ENCODE results near the gene GJB1. TPM values are rescaled to one million over a fixed set of nuclear protein-coding genes. Genes with fewer than 3 reads are reported as not detected.

GJB1 gene
- polyA plus RNA-seq, 3 donors = not detected

DNA sequence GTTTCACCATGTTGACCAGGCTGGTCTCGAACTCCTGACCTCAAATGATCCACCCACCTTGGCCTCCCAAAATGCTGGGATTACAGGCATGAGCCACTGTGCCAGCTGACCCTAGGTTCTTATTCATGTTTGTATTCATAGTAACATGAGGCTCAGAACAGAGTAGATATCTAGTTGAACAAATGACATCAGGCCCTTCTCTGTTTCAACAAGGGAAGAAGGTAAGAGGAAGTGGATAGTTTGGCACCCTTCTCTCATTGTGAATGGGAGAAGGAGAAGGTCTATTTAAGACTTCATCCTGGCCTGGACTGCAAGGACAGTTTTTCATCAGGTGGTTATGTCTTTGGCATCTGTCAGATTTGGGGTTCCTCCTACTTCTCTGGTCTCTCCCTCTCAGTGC is 13.8 kb downstream of the GJB1 start:
- no peaks in the 10 kb centered on the region for H4K20me1 ChIP-seq (ENCODE audit: insufficient read depth, low read length)
- intact Hi-C loops (cut with micrococcal nuclease) = no loop called here
- peaks cover 15 to 22% of the 10 kb centered on the region in 2 donors for H3K36me3 ChIP-seq (replicated peaks in 1 of 2; ENCODE audit: control insufficient read depth in 1 of 2, insufficient read depth in 2 of 2, low read length in 2 of 2)
- no peak overlapping the region for H3K4me3 Mint-ChIP-seq
- no peak overlapping the region for H3K4me2 ChIP-seq (replicated peaks; ENCODE audit: extremely low read depth, low read length, poor library complexity, severe bottlenecking)
- H3K27me3 ChIP-seq (ENCODE audit: control insufficient read depth in 2 of 2, insufficient read depth in 2 of 2, low read length in 2 of 2) = no peaks in the 10 kb centered on the region
- peak overlapping the region in 1 of 7 donors; percentile 1 for H3K27ac Mint-ChIP-seq
- peaks cover 23 to 24% of the 10 kb centered on the region in 2 donors for H3K36me3 Mint-ChIP-seq
- TF ChIP-seq, protein P1, sequence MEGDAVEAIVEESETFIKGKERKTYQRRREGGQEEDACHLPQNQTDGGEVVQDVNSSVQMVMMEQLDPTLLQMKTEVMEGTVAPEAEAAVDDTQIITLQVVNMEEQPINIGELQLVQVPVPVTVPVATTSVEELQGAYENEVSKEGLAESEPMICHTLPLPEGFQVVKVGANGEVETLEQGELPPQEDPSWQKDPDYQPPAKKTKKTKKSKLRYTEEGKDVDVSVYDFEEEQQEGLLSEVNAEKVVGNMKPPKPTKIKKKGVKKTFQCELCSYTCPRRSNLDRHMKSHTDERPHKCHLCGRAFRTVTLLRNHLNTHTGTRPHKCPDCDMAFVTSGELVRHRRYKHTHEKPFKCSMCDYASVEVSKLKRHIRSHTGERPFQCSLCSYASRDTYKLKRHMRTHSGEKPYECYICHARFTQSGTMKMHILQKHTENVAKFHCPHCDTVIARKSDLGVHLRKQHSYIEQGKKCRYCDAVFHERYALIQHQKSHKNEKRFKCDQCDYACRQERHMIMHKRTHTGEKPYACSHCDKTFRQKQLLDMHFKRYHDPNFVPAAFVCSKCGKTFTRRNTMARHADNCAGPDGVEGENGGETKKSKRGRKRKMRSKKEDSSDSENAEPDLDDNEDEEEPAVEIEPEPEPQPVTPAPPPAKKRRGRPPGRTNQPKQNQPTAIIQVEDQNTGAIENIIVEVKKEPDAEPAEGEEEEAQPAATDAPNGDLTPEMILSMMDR (IDR thresholded peaks at IDR 0.05) = no peak
- H3K4me1 Mint-ChIP-seq = peaks cover 16% of the 10 kb centered on the region
- no peaks in the 10 kb centered on the region for H3K9me3 ChIP-seq (replicated peaks in 1 of 2; ENCODE audit: control insufficient read depth in 1 of 2, insufficient read depth in 1 of 2, low read length in 2 of 2)
- H3K27ac ChIP-seq (ENCODE audit: low read depth in 1 of 2, low read length in 2 of 2) = no peak overlapping the region
- DNase-seq = no peak
- no peak overlapping the region for H3K9ac ChIP-seq (ENCODE audit: insufficient read depth, low read length, poor library complexity, severe bottlenecking)
- H3K9me3 Mint-ChIP-seq = peaks cover 0 to 5% (median 0%) of the 10 kb centered on the region in 7 donors
- no CpG with 5 or more reads among the region's 1 CpG for whole genome bisulfite sequencing (ENCODE audit: insufficient coverage)
- no peaks in the 10 kb centered on the region for H3K79me2 ChIP-seq (ENCODE audit: insufficient read depth, low read length)
- no peak overlapping the region for H3K4me3 ChIP-seq (replicated peaks in 1 of 3; ENCODE audit: low read depth in 2 of 3, low read length in 3 of 3)
- H3K4me1 ChIP-seq (ENCODE audit: control insufficient read depth in 1 of 2, insufficient read depth in 2 of 2, low read length in 2 of 2) = peaks cover 6 to 7% of the 10 kb centered on the region in 2 donors
- H2AFZ ChIP-seq (ENCODE audit: insufficient read depth, low read depth, low read length, poor library complexity, severe bottlenecking) = no peak overlapping the region
- peaks cover 0 to 2% (median 0%) of the 10 kb centered on the region in 3 donors for H3K27me3 Mint-ChIP-seq (ENCODE audit: low read depth in 3 of 3)

DNA sequence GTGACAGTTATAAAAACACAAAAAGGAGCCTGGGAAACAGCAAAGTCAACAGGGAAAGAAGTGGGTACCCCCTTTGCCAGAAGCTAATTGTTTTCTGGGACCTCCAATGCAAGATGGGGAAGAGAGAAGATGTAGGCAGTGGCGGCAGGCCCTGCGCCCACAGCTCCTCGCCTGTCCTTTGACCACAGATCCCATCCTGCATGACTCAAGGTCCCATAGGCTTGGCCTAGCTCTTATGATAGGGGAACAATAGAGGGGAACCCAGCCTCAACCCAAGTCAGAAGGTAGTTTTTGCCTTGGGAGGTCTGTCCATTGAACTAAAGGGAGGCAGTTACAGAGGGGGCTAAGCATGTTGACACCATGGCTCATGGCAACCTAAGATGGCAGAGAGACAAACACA is 16.8 kb downstream of the GJB1 start:
- no peaks in the 10 kb centered on the region for H3K9me3 ChIP-seq (replicated peaks in 1 of 2; ENCODE audit: control insufficient read depth in 1 of 2, insufficient read depth in 1 of 2, low read length in 2 of 2)
- H3K4me3 Mint-ChIP-seq = no peak overlapping the region
- H3K9ac ChIP-seq (ENCODE audit: insufficient read depth, low read length, poor library complexity, severe bottlenecking) = no peak overlapping the region
- peaks cover 0 to 2% (median 0%) of the 10 kb centered on the region in 3 donors for H3K27me3 Mint-ChIP-seq (ENCODE audit: low read depth in 3 of 3)
- no peak overlapping the region for H2AFZ ChIP-seq (ENCODE audit: insufficient read depth, low read depth, low read length, poor library complexity, severe bottlenecking)
- intact Hi-C loops (cut with micrococcal nuclease) = no loop called here
- H3K36me3 ChIP-seq (replicated peaks in 1 of 2; ENCODE audit: control insufficient read depth in 1 of 2, insufficient read depth in 2 of 2, low read length in 2 of 2) = peaks cover 43 to 51% of the 10 kb centered on the region in 2 donors
- H3K4me1 ChIP-seq (ENCODE audit: control insufficient read depth in 1 of 2, insufficient read depth in 2 of 2, low read length in 2 of 2) = peaks cover 0 to 2% of the 10 kb centered on the region in 2 donors
- H3K79me2 ChIP-seq (ENCODE audit: insufficient read depth, low read length) = no peaks in the 10 kb centered on the region
- no peak overlapping the region for H3K4me3 ChIP-seq (replicated peaks in 1 of 3; ENCODE audit: low read depth in 2 of 3, low read length in 3 of 3)
- WGBS (ENCODE audit: insufficient coverage) = no CpG with 5 or more reads among the region's 3 CpGs
- H3K9me3 Mint-ChIP-seq = peaks cover 0 to 5% (median 0%) of the 10 kb centered on the region in 7 donors
- H3K4me2 ChIP-seq (replicated peaks; ENCODE audit: extremely low read depth, low read length, poor library complexity, severe bottlenecking) = no peak overlapping the region
- H3K4me1 Mint-ChIP-seq = peaks cover 7% of the 10 kb centered on the region
- H3K27ac ChIP-seq (ENCODE audit: low read depth in 1 of 2, low read length in 2 of 2) = no peak overlapping the region
- no peak for DNase-seq
- no peaks in the 10 kb centered on the region for H4K20me1 ChIP-seq (ENCODE audit: insufficient read depth, low read length)
- H3K36me3 Mint-ChIP-seq = peaks cover 51 to 52% of the 10 kb centered on the region in 2 donors
- TF ChIP-seq, protein P1 (IDR thresholded peaks at IDR 0.05) = no peak
- no peaks in the 10 kb centered on the region for H3K27me3 ChIP-seq (ENCODE audit: control insufficient read depth in 2 of 2, insufficient read depth in 2 of 2, low read length in 2 of 2)
- H3K27ac Mint-ChIP-seq = no peak overlapping the region
